GM19239 (cell line): ENCODE data around the gene H1-8.

ENCODE experiments used
- DNase-seq: peaks from one replicate; pipeline ENCODE4 v3.0.0; 2011; ENCODE audit warnings: low spot score; ENCODE audit not compliant: insufficient read length
- FAIRE-seq: peaks from 2 replicates; lab custom pipeline; 2011; peaks lifted over from hg19 to GRCh38; lab: Jason Lieb, UNC

H1-8 gene

DNA sequence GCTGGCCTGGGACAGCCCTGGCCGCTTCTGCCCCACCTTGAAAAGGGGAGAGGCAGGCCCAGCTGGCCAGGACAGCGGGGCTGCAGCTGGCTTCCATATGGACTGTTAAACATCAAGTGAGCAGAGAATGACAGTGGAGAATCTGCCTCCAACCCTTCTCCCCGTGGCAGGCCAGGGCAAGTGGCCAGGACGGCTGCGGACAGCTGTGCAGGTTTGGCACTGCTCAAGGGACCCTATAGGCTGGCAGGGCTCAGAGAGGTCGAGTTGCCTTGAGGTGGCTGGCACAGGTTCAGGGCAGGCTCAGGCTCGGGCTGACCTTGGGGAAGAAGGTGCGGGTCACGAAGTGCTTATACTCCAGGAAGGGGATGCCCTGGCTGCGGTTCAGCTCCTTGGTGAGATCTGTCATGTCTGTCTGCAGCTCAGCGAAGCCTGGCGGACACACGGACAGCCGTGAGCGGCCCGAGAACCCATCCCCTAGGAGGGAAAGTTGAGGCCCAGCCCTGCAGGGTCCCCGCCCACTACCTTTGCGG is 24.3 kb downstream of the H1-8 start:
- DNase-seq (no peak), FAIRE-seq (no peak)

DNA sequence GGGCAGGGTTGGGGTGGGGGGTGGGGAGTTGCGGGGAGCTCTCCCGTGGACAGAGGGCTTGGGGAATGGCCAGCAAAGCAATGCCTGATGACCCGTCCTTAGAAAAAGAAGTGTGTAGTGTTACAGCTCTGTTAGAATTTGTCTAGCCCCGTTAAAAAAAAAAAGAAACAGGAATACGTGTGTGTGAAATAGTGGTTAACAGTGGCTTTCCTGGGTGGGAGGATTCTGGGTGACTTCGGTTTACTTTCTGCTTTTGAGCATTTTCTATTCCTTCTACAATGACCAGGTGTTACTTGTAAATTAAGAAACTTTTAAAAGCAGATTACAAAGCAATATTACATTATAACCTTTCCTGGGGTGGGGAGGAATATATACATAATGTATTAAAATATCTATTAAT is 25.0 kb downstream of the H1-8 start:
- DNase-seq (no peak), FAIRE-seq (no peak)

DNA sequence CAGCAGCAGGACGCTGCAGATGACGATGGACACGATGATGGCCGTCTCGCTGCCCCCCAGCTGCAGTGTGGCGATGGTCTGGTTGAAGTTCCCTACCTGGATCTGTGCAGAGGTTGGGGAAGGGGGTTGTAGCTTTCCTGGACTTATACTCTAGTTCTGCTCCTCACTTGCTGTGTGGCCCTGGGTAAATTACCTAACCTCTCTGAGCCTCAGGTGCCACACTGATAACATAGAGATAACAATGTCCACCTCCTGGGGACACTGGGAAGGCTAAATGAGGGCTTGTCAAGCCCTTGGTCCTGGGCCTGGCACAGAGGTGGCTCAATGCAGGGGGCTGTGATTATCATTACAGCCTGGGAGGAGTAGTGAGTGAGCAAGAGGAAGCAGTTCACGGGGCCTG is 26.9 kb downstream of the H1-8 start:
- no peak for FAIRE-seq
- DNase-seq, result no peak

- no peak for DNase-seq
- no peak for FAIRE-seq
Measured at GRCh38 chr3:129571605-129572547, 28.9 kb downstream of the H1-8 start.

GRCh38 chr3:129572603-129573002 is 29.6 kb downstream of the H1-8 start:
- FAIRE-seq (no peak), DNase-seq (no peak)

DNA sequence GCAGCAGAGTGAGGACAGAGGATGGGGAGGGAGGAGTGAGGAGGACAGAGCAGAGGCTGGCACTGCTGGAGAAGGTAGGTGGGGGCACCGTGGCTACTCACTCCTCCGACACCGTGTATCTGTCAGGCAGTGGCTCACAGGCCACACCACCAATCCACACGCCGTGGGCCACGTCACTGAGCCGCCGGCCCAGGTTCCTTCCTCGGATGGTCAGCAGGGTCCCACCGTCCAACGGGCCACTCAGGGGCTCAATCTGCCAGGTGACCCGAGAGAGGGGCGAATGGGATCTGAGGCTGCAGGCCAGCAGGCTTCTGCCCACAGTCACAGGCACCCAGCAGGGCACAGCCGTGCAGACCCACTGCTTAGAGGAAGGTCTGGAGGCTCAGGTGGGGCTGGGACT is 30.5 kb downstream of the H1-8 start:
- no peak for FAIRE-seq
- no peak for DNase-seq

DNA sequence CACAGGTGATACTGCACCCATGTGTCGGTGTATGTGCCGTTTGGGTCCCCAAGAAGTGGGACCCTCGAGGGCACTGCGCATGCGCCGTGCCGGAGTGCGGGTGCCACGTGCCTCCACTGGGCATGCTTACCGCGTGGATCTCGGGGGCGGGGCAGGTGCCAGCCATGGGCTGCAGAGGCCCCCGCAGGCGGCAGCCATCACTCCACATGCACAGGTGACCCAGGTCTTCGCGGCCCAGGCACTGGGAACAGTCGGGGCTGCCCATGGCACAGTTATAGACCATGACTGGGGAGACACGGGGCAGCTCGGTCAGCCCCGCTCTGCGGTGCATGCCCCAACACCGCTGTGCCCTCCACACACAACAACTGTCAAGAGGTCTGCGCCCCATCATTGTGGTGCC is 31.2 kb downstream of the H1-8 start:
- DNase-seq (no peak), FAIRE-seq (no peak)

DNA sequence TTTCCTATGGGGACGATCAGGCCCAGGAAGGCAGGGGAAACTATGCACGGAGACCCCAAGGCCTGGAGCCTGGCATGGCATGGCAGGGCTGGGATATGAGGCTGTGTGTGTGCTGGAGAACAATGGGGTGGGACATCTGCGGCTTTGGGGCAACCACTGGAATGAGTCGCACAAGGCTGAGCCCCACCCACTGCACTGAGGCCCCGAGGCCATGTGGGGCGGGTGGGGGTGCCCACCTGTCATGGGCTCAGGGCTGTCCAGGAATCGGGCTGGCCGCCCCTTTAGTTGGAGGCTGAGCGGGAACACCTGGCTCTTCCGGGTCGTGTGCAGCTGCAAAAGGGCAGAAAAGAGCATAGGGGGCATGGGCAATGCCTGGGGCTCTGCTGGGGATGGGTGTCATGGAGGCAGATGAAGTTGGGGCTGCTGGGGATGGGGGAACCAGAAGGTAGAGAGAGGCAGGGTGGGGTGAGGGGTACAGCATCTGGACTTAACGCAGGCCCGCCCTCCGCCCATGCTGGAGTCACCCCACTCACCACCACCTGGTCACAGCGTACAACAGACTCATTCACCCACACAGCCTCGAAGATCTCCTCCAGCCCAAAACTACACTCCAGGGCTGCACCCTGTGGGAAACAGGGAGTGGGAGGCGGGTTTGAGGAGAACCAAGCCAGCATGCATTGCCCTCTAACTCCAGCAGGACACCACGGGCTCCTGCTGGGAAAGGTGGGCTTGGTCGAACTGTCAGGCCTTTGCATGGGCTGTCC is 32.4 kb downstream of the H1-8 start:
- FAIRE-seq, result no peak
- DNase-seq, result no peak

DNA sequence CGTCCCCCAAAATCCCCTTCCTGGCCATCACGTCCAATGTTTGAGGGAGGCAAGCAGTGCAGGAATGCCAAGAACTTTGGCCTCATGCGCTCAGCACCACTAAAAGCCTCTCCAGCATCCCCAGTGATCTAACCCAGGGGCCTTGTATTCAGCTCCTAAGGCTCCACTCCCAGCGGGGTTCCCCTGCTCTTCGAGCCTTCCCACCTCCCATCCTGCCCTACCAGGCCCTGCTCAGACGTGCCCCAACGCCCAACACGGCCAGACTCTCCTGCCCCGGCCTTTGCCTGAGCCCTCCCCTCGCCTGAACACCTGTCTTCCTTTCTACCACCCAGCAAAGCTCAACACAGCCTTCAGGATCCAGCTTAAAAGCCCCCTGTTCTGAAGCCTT is 33.0 kb downstream of the H1-8 start:
- DNase-seq, result no peak
- FAIRE-seq, result no peak

DNA sequence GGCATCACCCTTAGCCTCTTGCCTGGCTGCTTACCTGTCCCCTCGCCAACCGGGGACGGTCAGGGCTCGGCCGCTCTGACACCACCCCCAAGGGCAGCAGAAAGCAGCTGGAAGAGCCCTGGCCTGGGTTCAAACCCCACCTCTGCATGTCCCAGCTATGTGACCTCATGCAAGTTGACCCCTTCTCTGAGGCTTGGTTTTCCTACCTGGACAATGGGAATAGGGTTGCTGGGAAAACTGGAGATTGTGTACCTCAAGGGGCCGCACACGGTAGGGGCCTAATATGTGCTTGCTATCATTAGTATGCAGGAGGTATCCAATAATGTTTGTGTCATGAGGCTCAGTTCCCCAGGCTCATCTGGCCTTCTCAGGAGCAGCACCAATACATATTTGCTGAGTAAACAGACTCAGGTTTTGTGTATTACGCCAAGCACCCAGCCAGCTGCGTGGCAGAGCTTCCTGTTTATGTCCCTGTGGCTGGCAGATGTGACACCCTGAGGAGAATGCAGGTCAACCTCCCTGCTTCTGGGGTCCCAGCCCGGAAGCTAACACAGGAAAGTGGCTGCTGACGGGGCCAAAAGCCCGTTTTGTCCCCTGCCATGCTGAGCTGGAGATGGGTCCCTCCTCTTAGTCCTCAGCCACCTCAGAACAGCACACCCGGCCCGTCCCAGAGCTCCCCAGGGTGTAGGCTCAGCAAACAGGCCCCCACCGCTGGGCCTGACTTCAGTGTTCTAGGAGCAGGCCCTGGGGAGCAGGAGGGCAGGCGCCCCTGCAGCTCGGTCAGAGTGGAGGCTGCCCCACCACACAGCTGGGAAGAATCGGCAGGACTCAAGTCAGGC is 33.8 kb downstream of the H1-8 start:
- DNase-seq, result peak; percentile 74
- FAIRE-seq, result peak; percentile 35

GRCh38 chr3:129577366-129577765 is 34.4 kb downstream of the H1-8 start:
- no peak for DNase-seq
- FAIRE-seq, result no peak

DNA sequence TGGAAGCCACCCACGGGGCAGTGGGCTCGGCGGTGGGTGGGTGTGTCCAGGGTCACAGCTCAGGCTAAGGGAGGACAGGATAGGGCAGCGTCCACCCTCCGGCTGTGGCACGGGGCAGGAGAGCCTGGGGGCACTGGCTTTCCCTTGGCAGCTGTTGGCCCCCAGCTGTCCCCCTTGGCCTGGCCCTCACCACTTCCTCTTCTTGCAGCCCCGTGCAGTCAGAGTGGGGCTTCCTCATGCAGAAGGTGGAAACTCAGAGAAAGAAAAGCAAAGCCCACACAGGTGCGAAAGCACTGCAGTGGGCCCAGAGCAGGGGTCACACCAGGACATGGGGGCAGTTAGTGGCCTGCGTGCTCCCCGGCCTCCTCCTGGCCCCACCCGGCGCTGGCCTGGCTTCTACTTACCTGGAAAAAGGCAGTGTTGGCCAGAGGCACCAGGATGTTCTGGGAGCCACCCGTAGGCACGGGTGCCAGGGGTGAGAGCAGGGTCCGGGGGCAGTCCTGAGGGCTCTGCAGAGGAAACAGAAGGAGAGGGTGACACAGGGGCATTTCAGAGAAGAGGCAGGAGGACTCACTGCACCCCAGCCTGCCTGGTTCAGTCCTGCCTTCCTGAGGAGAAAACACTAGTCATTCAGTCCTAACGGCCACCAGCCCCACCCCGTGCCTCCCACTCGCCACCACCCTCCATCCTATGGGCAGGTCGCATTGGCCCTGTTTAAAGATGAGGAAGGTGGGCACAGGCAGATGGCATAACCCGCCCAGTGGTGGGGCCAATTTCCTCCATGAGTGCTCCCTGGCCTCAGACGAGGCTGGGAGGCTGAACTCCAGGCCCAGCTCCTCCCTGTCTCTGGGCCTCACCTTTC is 35.2 kb downstream of the H1-8 start:
- peak; percentile 56 for FAIRE-seq
- DNase-seq, result peak; percentile 79

GRCh38 chr3:129579991-129580390 is 37.0 kb downstream of the H1-8 start:
- FAIRE-seq (no peak), DNase-seq (no peak)

DNA sequence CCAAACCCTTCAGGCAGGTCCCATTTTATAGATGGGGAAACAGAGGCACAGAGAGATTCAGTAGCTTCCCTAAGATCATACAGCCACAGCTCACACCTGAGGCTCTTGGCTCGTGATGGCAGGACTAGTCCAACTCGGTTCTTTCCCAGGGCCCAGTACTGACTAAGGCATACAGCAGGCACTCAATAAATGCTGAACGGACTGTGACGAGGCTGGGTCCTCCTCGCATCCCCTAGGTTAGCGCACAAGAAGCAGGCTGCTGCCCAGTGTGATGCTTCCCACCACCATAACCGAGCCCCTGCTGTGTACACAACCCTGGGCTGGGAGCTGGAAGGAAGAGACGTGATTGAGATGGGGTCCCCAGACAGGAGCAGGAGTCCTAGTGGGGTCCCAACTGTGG is 38.6 kb downstream of the H1-8 start:
- FAIRE-seq, result no peak

DNA sequence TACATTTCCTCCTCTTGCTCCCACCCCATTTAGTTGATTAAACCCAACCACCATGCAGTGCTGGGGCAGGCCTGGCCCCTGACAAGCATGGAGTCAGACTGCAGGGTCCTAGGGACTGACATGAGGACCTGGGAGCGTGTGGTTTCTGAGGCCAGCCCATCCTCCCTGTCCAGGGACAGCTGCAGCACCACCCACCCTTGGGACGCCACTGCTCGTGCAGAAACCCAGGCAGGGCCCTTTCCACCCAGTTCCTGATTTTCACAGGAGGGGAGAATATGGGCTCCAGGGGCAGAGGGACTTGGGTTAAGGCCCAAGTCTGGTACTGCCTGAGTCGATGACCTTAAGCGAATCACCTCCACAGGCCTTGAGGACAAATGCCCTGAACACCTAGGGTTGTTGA is 39.8 kb downstream of the H1-8 start:
- DNase-seq (no peak), FAIRE-seq (no peak)

More for the DNA sequence above, 38.6 kb downstream of the H1-8 start:
- DNase-seq, result no peak

GRCh38 chr3:129583289-129583688 is 40.3 kb downstream of the H1-8 start:
- FAIRE-seq, result no peak

GRCh38 chr3:129584631-129585030 is 41.7 kb downstream of the H1-8 start:
- DNase-seq (no peak), FAIRE-seq (no peak)

More at GRCh38 chr3:129583289-129583688, 40.3 kb downstream of the H1-8 start:
- DNase-seq, result no peak

DNA sequence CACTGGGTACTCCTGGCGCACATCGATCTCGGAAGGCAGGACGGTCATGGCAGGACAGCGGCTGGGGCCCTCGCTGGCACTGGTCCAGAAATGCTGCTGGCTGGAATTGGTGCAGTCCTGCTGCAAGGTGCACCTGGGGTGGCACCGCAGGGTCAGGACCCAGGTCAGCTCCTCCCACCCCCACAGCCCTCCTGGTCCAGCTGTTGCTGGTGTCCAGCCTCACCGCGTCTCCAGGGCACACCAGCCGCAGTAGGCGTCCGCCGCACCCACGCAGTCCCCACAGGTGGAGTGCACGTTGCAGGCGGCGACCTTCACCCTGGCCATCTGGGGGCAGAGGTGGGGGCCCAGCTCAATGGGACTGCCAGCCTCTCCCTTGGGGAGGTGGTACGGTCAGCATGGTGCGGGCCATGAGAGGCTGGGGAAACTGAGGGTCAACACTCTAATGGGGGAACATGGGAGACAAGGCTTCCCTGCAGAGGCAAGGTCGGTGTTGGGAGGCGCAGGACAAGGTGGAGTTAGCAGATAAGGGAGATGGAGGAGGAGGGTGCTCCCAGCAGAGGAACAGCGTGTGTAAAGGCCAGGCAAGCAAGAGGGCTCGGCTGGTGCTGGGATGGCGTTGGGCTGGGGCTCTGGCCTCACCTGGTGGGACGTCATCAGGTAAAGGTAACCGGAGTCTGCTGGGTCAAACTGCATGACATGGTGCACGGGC is 43.1 kb downstream of the H1-8 start:
- FAIRE-seq (no peak), DNase-seq (no peak)
